GM12865 (cell line): Measurements from ENCODE around the gene GLI3.

ENCODE experiments used
- DNase-seq: peaks from one replicate; pipeline ENCODE4 v3.0.0; 2010; ENCODE audit warnings: low read depth
- H3K4me3 ChIP-seq: 2 replicates; pipeline ENCODE4 v1.5.1; 2011; ENCODE audit warnings: mild to moderate bottlenecking, low read depth, low read length, control low read depth
- CTCF ChIP-seq: IDR thresholded peaks from 2 replicates; pipeline ENCODE4 v1.5.1; 2011; ENCODE audit warnings: low read length, control low read depth, low read depth, inconsistent platforms; ENCODE audit not compliant: insufficient read depth; ENCODE audit errors: missing control alignments

GLI3 gene

GRCh38 chr7:42152329-42153205 lies 84.4 kb downstream of the GLI3 start:
- no peak for TF ChIP-seq CTCF
- H3K4me3 ChIP-seq: no peak overlapping the region
- no peak for DNase-seq

GRCh38 chr7:42151309-42151708 lies 85.7 kb downstream of the GLI3 start:
- no peak for TF ChIP-seq CTCF
- H3K4me3 ChIP-seq: no peak overlapping the region
- DNase-seq: no peak

- TF ChIP-seq CTCF: no peak
- no peak for DNase-seq
- no peak overlapping the region for H3K4me3 ChIP-seq
These were observed 91.5 kb downstream of the GLI3 start for GRCh38 chr7:42145539-42145938.

- no peak overlapping the region for H3K4me3 ChIP-seq
- no peak for DNase-seq
- TF ChIP-seq CTCF: no peak
These were observed 92.4 kb downstream of the GLI3 start for GRCh38 chr7:42144604-42145003.

- TF ChIP-seq CTCF: no peak
- no peak overlapping the region for H3K4me3 ChIP-seq
- no peak for DNase-seq
These were observed 93.1 kb downstream of the GLI3 start for GRCh38 chr7:42143711-42144600.

- no peak for TF ChIP-seq CTCF
- no peak for DNase-seq
- H3K4me3 ChIP-seq: no peak overlapping the region
These were observed 94.9 kb downstream of the GLI3 start for GRCh38 chr7:42142089-42142488.
